Fibroblast of pulmonary artery (primary cell): Measurements from ENCODE around the gene FNDC7.

Experiments
- DNase-seq: peaks from one replicate; pipeline ENCODE4 v3.0.0-alpha.2; 2010; ENCODE audit warnings: low read depth
- H3K4me3 ChIP-seq: replicated peaks from 2 replicates; pipeline ENCODE4 v1.5.1; 2011; ENCODE audit warnings: low read depth, mild to moderate bottlenecking, control low read depth, low read length, moderate library complexity
- CTCF ChIP-seq: IDR thresholded peaks from 2 replicates; pipeline ENCODE4 v1.5.1; 2011; ENCODE audit warnings: mild to moderate bottlenecking, control low read depth, low read length, inconsistent platforms; ENCODE audit errors: missing control alignments

FNDC7 gene

GRCh38 chr1:108708691-108709660 lies 3.7 kb upstream of the FNDC7 start:
- peak; percentile 9 for TF ChIP-seq CTCF
- DNase-seq, result no peak
- H3K4me3 ChIP-seq, result no peak overlapping the region

GRCh38 chr1:108715932-108716331 lies 3.2 kb downstream of the FNDC7 start:
- no peak for TF ChIP-seq CTCF
- DNase-seq, result peak; percentile 27
- H3K4me3 ChIP-seq, result no peak overlapping the region

- no peak for DNase-seq
- no peak overlapping the region for H3K4me3 ChIP-seq
- TF ChIP-seq CTCF, result no peak
Measured at GRCh38 chr1:108716437-108717230, 3.9 kb downstream of the FNDC7 start.

- TF ChIP-seq CTCF, result no peak
- DNase-seq, result no peak
Measured at GRCh38 chr1:108717774-108718316, 5.1 kb downstream of the FNDC7 start.

GRCh38 chr1:108718927-108719655 lies 6.4 kb downstream of the FNDC7 start:
- DNase-seq, result peak; percentile 21
- no peak for TF ChIP-seq CTCF
- H3K4me3 ChIP-seq, result no peak overlapping the region

More at GRCh38 chr1:108717774-108718316, 5.1 kb downstream of the FNDC7 start:
- H3K4me3 ChIP-seq, result no peak overlapping the region

GRCh38 chr1:108719656-108720435 lies 7.1 kb downstream of the FNDC7 start:
- TF ChIP-seq CTCF, result no peak
- no peak overlapping the region for H3K4me3 ChIP-seq
- DNase-seq, result peak; percentile 84
